GM11168 (cell line): ENCODE data around the gene VWCE.
"Not testable (repeated sequence)": the region's sequence is repeated elsewhere in the genome, so short reads cannot be mapped to it uniquely, and the experiment has no call there.

Experiments
- in situ Hi-C: fragments of 300-500 bp; cut with MboI; formaldehyde crosslinking; loops from one replicate; pipeline ENCODE4 v1.12.0; 2022; ENCODE audit warnings: low sequenced_read_pairs; ENCODE audit not compliant: unreplicated experiment

VWCE gene

GRCh38 chr11:61264795-61265194, 30.3 kb downstream of the VWCE start:
- in situ Hi-C loops = no loop called here

- in situ Hi-C loops = no loop called here
These were observed 30.7 kb downstream of the VWCE start for GRCh38 chr11:61264371-61264770.

- in situ Hi-C loops = no loop called here
These were observed 35.8 kb downstream of the VWCE start for GRCh38 chr11:61259363-61259762.

- in situ Hi-C loops = no loop called here
These were observed 36.6 kb downstream of the VWCE start for GRCh38 chr11:61258546-61258945.

GRCh38 chr11:61256710-61257482, 38.2 kb downstream of the VWCE start:
- in situ Hi-C loops = no loop called here

GRCh38 chr11:61254403-61255025, 40.6 kb downstream of the VWCE start:
- in situ Hi-C loops = no loop called here

GRCh38 chr11:61252332-61252731, 42.8 kb downstream of the VWCE start:
- in situ Hi-C loops = not testable (repeated sequence)

- in situ Hi-C loops = not testable (repeated sequence)
These were observed 44.0 kb downstream of the VWCE start for GRCh38 chr11:61250796-61251765.

GRCh38 chr11:61249201-61249600, 45.9 kb downstream of the VWCE start:
- in situ Hi-C loops = not testable (repeated sequence)

- in situ Hi-C loops = not testable (repeated sequence)
These were observed 47.0 kb downstream of the VWCE start for GRCh38 chr11:61248071-61248470.

- in situ Hi-C loops = not testable (repeated sequence)
These were observed 49.7 kb downstream of the VWCE start for GRCh38 chr11:61245284-61245964.

GRCh38 chr11:61241526-61241925, 53.6 kb downstream of the VWCE start:
- in situ Hi-C loops = not testable (repeated sequence)

- in situ Hi-C loops = not testable (repeated sequence)
These were observed 54.2 kb downstream of the VWCE start, which contains the start of gene PGA5 for GRCh38 chr11:61240875-61241274. Gene PGA5 (plus strand): TSS chr11:61241175. CDS start chr11:61241227, 52 bp downstream.

- in situ Hi-C loops = not testable (repeated sequence)
These were observed 54.8 kb downstream of the VWCE start for GRCh38 chr11:61240288-61240687.

- in situ Hi-C loops = loop anchor here (5.0 kb wide), 1 partner anchor 40 kb away; no protein-coding TSS in a partner anchor
These were observed 58.0 kb downstream of the VWCE start for GRCh38 chr11:61237130-61237529.

GRCh38 chr11:61232548-61233145, 62.5 kb downstream of the VWCE start:
- in situ Hi-C loops = not testable (repeated sequence)

- in situ Hi-C loops = not testable (repeated sequence)
These were observed 63.5 kb downstream of the VWCE start for GRCh38 chr11:61231585-61231984.

- in situ Hi-C loops = not testable (repeated sequence)
These were observed 64.1 kb downstream of the VWCE start for GRCh38 chr11:61231033-61231432.

- in situ Hi-C loops = not testable (repeated sequence)
These were observed 65.7 kb downstream of the VWCE start for GRCh38 chr11:61229458-61229857.
